Mammary epithelial cell (primary cell): ENCODE results near the gene APEH.
"Not testable (repeated sequence)": the region's sequence is repeated elsewhere in the genome, so short reads cannot be mapped to it uniquely, and the experiment has no call there.

Source experiments
- EZH2 ChIP-seq: IDR thresholded peaks from 2 replicates; pipeline ENCODE4 v1.6.1; 2012; ENCODE audit warnings: low read length, inconsistent platforms, borderline replicate concordance
- TF ChIP-seq, protein P1 (sequence below), 2 donors: IDR thresholded peaks in 1 of 2; conservative IDR thresholded peaks in 1 of 2; 2 replicates each; pipeline ENCODE4 v1.5.1; 2011 to 2012; ENCODE audit warnings: inconsistent platforms in 2 of 2, low read length in 2 of 2, mild to moderate bottlenecking in 2 of 2, control low read depth in 1 of 2, low read depth in 1 of 2; ENCODE audit not compliant: insufficient read depth in 1 of 2; ENCODE audit errors: extremely low read depth in 1 of 2

GRCh38 chr3:49688338-49689045, 14.3 kb downstream of the APEH start:
- TF ChIP-seq, protein P1, sequence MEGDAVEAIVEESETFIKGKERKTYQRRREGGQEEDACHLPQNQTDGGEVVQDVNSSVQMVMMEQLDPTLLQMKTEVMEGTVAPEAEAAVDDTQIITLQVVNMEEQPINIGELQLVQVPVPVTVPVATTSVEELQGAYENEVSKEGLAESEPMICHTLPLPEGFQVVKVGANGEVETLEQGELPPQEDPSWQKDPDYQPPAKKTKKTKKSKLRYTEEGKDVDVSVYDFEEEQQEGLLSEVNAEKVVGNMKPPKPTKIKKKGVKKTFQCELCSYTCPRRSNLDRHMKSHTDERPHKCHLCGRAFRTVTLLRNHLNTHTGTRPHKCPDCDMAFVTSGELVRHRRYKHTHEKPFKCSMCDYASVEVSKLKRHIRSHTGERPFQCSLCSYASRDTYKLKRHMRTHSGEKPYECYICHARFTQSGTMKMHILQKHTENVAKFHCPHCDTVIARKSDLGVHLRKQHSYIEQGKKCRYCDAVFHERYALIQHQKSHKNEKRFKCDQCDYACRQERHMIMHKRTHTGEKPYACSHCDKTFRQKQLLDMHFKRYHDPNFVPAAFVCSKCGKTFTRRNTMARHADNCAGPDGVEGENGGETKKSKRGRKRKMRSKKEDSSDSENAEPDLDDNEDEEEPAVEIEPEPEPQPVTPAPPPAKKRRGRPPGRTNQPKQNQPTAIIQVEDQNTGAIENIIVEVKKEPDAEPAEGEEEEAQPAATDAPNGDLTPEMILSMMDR (conservative IDR thresholded peaks at IDR 0.05 in 1 of 2, IDR thresholded peaks at IDR 0.05 in 1 of 2; ENCODE audit: extremely low read depth in 1 of 2, insufficient read depth in 1 of 2, low read depth in 1 of 2, low read length in 2 of 2): not testable (repeated sequence)
- TF ChIP-seq EZH2: not testable (repeated sequence)
